Ovary (tissue), 3 donors: Measurements from ENCODE around the gene EFHD1.
"Not testable (repeated sequence)": the region's sequence is repeated elsewhere in the genome, so short reads cannot be mapped to it uniquely, and the experiment has no call there.

Experiments used
- CTCF ChIP-seq, 3 donors: fragments of 450-650 bp in 2 of 3; fragments of 200-600 bp in 1 of 3; IDR thresholded peaks; one replicate each; pipeline versions ENCODE4 v1.5.1 to v1.8.0; 2016 to 2022; ENCODE audit warnings: antibody characterized with exemption in 3 of 3, mild to moderate bottlenecking in 1 of 3
- EP300 ChIP-seq: sonication (generic); formaldehyde crosslinking; IDR thresholded peaks from one replicate; pipeline ENCODE4 v1.6.1; 2017; ENCODE audit warnings: antibody characterized with exemption
- POLR2A ChIP-seq: fragments of 450-650 bp; IDR thresholded peaks from one replicate; pipeline ENCODE4 v1.6.1; 2017; ENCODE audit warnings: antibody characterized with exemption, mild to moderate bottlenecking, moderate library complexity
- donor health status: DM: no; HTN: no; CAD: no.

DNA sequence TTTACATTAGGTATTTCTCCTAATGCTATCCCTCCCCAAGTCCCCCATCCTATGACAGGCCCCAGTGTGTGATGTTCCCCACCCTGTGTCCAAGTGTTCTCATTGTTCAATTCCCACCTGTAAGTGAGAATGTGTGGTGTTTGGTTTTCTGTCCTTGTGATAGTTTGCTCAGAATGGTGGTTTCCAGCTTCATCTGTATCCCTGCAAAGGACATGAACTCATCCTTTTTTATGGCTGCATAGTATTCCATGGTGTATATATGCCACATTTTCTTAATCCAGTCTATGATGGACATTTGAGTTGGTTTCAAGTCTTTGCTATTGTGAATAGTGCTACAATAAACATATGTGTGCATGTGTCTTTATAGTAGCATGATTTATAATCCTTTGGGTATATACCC lies 86.7 kb downstream of the EFHD1 start:
- TF ChIP-seq POLR2A; CTCF (IDR thresholded peaks at IDR 0.05); EP300: not testable (repeated sequence)
